GM06990 (cell line): ENCODE data around the gene SLC34A1.

Source experiments
- DNase-seq: peaks from one replicate; pipeline ENCODE4 v3.0.0-alpha.2; 2011; ENCODE audit not compliant: insufficient read length; ENCODE audit errors: extremely low read depth
- H3K27me3 ChIP-seq: replicated peaks from 2 replicates; pipeline ENCODE4 v1.6.0; 2011; ENCODE audit warnings: low read length; ENCODE audit not compliant: control insufficient read depth, insufficient read depth
- H3K36me3 ChIP-seq: 2 replicates; pipeline ENCODE4 v1.5.1; 2011; ENCODE audit warnings: low read length; ENCODE audit not compliant: control insufficient read depth, insufficient read depth
- H3K4me3 ChIP-seq: replicated peaks from 2 replicates; pipeline ENCODE4 v1.5.1; 2011; ENCODE audit warnings: low read depth, mild to moderate bottlenecking, control low read depth, low read length
- CTCF ChIP-seq: IDR thresholded peaks from 2 replicates; pipeline ENCODE4 v1.5.1; 2011; ENCODE audit warnings: low read length, control low read depth, mild to moderate bottlenecking, inconsistent platforms; ENCODE audit not compliant: insufficient read depth, poor library complexity, severe bottlenecking

Gene SLC34A1

DNA sequence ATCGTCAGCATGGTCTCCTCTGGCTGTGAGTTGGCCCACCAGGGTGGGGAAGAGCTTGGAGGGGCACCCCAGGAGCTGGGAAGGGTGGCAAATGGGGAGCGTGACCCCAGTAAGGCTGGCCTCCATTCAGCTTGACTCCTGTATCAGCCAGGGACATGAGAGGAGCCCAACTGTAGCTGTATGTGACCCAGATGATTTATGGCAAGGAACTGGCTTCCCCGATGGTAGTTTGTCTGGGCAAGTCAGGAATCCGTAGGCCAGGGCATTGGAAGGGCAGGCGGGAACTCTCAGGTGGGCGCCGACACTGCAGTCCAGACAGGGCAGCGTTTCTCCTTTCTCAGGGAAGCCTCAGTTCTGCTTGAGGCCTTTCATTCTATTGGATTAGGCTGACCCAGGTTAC lies 2.3 kb downstream of the SLC34A1 start:
- DNase-seq: no peak
- H3K27me3 ChIP-seq: no peaks in the 10 kb centered on the region; the same call in 1 of the 2 replicates
- no peak for TF ChIP-seq CTCF
- H3K4me3 ChIP-seq: no peak overlapping the region
- no peaks in the 10 kb centered on the region for H3K36me3 ChIP-seq

DNA sequence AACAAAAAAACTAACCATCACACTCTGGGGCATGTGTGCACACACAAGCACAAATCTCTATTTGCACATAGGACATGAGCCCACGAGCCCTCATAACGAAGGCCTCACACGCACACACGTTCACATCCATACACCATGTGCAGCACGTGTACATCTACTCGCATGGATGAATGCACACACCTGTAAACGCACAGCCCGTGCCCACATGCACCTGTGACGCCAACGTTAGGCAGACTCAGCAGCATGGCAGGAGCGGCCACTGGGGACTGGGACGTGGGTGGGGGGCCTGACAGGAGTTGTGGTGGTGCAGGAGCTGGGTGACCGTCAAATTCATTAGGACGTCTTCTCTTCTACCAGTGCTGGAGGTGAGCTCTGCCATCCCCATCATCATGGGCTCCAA lies 3.2 kb downstream of the SLC34A1 start:
- no peaks in the 10 kb centered on the region; the same call in 1 of the 2 replicates for H3K27me3 ChIP-seq
- TF ChIP-seq CTCF: no peak
- no peak for DNase-seq
- no peak overlapping the region for H3K4me3 ChIP-seq
- H3K36me3 ChIP-seq: no peaks in the 10 kb centered on the region

DNA sequence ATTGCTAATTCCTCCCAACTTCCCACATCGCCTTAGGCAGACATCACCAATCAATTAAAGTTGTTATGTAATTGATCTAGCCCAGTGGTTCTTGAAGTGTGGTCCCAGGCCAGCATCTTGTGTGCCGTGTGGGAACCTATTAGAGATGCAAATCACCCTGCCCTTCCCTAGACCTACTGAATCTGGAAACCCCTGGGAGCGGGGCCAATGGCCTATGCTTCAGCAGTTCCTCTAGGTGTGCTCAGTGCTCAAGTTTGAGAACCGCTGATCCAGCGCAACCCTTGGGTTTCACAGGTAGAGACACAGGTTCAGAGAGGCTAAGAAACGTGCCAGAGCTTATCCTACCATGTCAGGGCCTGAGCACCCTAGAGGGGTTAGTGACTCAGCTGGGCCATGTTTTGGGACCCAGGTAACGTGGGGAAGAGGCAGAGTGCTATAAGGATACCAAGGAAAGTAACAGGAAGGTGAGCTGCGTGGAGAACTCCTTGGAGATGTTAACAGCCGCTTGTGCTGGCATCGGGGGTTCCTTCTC lies 4.4 kb downstream of the SLC34A1 start:
- Histone ChIP-seq H3K27me3 (no peaks in the 10 kb centered on the region; the same call in 1 of the 2 replicates), H3K4me3 (no peak overlapping the region), H3K36me3 (no peaks in the 10 kb centered on the region)
- no peak for DNase-seq
- TF ChIP-seq CTCF: no peak

DNA sequence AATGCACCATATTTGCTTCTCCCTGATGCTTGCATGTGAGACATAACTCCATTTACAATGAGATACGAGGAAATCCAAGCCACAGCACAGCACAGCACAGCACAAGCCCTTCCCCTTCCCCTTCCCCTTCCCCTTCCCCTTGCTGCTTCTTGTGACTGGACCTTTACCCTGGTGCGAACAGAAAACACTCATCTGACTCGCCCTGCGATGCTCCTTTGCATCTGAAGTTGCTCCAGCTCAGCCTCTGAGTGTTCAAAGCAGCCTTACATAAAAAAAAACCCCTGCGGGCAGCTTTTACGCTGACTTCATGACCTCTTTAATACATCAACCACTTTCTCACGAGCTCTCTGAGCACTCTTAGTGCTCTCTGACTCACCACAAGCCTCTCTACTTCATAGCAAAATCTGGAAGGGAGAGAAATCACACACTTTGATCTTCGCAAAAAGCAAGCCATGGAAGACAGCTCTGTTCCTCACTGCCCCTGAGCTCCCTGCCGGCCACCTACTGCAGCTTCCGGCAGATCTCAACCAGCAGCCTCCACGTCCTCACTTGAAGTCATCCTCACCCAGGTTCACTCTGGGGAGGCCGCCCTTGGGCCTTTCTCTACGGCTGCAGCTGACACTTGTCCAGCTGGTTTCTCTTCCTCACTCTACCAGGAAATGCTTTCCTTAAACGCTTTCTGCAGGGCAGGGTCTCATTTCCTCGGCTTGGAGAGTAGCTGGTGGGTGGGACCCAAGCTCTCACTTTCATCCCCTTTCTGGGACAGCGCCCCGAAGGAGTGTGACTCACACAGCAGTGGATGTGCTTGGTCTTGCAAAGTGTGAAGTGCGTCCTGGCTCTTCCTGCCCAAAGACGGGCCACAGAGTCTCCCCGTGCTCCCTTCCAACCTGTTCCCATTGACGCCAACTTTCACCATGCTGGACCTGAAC lies 5.3 kb downstream of the SLC34A1 start:
- DNase-seq: peak; percentile 66
- no peak for TF ChIP-seq CTCF
- no peaks in the 10 kb centered on the region; the same call in 1 of the 2 replicates for H3K27me3 ChIP-seq
- H3K36me3 ChIP-seq: no peaks in the 10 kb centered on the region
- 0 out of 2 replicates have a peak overlapping the region, but pooled peaks have one; percentile 11 for H3K4me3 ChIP-seq

GRCh38 chr5:177390363-177391300 lies 6.4 kb downstream of the SLC34A1 start:
- no peaks in the 10 kb centered on the region for H3K36me3 ChIP-seq
- peak; percentile 89 for TF ChIP-seq CTCF
- no peaks in the 10 kb centered on the region for H3K27me3 ChIP-seq
- no peak overlapping the region for H3K4me3 ChIP-seq
- DNase-seq: peak; percentile 59
